IPS-18a (cell line): Measurements from ENCODE around the gene TCF15.

Source experiments
- H3K27ac ChIP-seq: one replicate; pipeline ENCODE4 v1.5.1; 2013; ENCODE audit warnings: low read length
- H3K27me3 ChIP-seq: one replicate; pipeline ENCODE4 v1.6.1; 2013; ENCODE audit warnings: mild to moderate bottlenecking, low read length; ENCODE audit not compliant: control insufficient read depth, insufficient read depth
- H3K36me3 ChIP-seq: one replicate; pipeline ENCODE4 v1.6.1; 2013; ENCODE audit warnings: low read depth, low read length; ENCODE audit not compliant: control insufficient read depth
- H3K4me1 ChIP-seq: one replicate; pipeline ENCODE4 v1.6.1; 2013; ENCODE audit warnings: low read depth, low read length; ENCODE audit not compliant: control insufficient read depth
- H3K4me3 ChIP-seq: one replicate; pipeline ENCODE4 v1.5.1; 2013; ENCODE audit warnings: low read length
- H3K9ac ChIP-seq: one replicate; pipeline ENCODE4 v1.6.1; 2013; ENCODE audit warnings: mild to moderate bottlenecking, low read length, moderate library complexity
- H3K9me3 ChIP-seq: one replicate; pipeline ENCODE4 v1.6.1; 2013; ENCODE audit warnings: low read depth, low read length; ENCODE audit not compliant: control insufficient read depth

Gene TCF15

DNA sequence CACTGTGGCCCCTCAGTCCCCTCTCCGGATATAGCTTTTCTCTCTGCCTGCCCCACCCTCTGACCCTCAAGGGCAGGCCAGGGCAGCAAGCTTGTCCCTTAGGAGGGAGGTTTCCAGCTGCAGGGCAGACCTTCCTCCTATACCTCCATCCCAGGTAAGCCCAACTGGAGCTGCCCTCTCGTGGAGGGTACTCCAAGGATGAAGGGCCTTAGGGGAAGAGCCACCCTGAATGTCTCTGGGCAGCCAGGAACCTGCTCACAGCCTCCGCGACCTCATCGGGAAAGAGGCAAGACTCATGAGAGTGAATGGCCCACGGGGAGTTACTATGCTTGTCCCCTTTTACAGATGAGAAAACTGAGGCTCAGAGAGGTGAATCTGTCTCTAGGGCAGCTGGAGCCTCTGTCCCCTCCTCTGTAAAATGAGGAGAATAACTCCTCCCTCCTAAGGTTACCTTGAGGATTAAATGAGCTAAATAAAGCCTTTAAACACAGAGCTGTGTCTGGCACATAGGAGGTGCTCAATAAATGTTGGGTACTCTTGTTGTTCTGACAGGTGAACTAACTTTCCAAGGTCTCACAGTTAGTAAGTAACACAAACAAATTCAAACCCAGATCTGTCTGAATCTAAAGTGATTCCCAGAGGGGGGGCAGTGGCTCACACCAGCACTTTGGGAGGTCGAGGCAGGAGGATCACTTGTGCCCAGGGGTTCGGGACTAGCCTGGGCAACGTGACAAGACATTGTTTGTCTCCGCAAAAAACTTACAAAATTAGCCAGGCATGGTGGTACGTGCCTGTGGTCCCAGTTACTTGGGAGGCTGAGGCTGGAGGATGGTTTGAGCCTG is 30.8 kb upstream of the TCF15 start:
- Histone ChIP-seq H3K9me3 (no peaks in the 10 kb centered on the region), H3K27ac (no peak overlapping the region), H3K9ac (no peak overlapping the region), H3K4me1 (peaks cover 4% of the 10 kb centered on the region), H3K36me3 (no peaks in the 10 kb centered on the region), H3K27me3 (no peaks in the 10 kb centered on the region), H3K4me3 (no peak overlapping the region)

DNA sequence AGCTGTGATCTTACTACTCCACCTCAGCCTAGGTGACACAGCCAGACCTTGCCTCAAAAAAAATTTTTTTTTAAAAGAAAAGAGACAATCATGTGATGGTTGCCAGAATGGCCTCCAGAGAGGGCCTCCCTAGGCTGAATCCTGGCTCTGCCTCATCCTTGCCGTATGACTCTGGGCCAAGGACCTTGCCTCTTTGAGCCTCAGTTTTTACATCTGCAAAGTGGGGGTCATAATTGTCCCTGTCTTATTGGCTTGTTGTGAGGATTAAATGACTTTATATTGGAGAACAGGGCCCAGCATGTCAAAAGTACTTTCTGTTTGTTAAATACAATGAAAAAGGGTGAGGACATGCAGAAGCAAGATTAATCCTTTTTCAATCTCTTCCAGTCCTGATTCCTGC is 28.5 kb upstream of the TCF15 start:
- no peak overlapping the region for H3K9ac ChIP-seq

DNA sequence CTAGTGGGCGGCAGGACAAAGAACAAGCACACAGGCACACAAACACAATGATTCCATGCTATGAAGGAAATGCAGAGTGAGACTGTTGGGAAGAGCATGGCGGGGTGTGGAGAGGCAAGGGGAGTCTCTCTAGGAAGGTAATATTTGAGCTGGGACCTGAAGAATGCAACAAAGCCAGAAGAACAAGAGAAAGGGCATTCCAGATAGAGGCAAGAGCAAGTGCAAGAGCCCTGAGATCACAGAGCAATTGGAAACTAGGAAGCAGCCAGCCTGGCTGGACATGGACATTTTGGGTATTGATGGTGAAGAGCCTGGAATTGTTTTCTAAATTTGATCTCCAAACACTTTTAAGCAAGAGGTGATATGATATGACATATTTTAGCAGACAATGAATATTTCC is 27.4 kb upstream of the TCF15 start:
- Histone ChIP-seq H3K36me3 (no peaks in the 10 kb centered on the region), H3K9me3 (no peaks in the 10 kb centered on the region), H3K9ac (no peak overlapping the region), H3K4me1 (no peaks in the 10 kb centered on the region), H3K27ac (no peak overlapping the region), H3K4me3 (no peak overlapping the region), H3K27me3 (no peaks in the 10 kb centered on the region)

More for the DNA sequence above, 28.5 kb upstream of the TCF15 start:
- Histone ChIP-seq H3K36me3 (no peaks in the 10 kb centered on the region), H3K4me1 (no peaks in the 10 kb centered on the region), H3K9me3 (no peaks in the 10 kb centered on the region), H3K27ac (no peak overlapping the region), H3K4me3 (no peak overlapping the region), H3K27me3 (no peaks in the 10 kb centered on the region)

DNA sequence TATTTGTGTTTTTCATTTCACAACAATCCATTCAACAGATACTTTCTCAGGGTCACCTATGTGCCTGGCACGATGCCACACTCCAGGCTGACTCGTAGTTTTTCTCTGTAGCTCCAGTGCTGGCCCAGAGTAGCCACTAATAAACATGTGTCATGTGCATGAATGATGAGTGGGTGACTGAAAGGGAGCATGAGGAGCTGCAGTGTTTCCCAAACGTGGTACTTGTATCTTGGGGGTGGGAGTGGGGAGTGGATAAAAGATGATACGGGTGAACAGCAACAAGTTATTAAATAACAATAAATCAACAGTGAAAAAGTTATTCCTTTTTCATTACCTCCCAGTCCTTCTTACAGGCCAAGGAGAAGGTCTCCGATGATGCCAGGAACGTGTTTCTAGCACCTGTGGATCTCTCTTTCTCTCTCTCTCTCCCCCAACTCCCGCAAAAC is 25.8 kb upstream of the TCF15 start:
- no peak overlapping the region for H3K4me3 ChIP-seq
- no peaks in the 10 kb centered on the region for H3K9me3 ChIP-seq

DNA sequence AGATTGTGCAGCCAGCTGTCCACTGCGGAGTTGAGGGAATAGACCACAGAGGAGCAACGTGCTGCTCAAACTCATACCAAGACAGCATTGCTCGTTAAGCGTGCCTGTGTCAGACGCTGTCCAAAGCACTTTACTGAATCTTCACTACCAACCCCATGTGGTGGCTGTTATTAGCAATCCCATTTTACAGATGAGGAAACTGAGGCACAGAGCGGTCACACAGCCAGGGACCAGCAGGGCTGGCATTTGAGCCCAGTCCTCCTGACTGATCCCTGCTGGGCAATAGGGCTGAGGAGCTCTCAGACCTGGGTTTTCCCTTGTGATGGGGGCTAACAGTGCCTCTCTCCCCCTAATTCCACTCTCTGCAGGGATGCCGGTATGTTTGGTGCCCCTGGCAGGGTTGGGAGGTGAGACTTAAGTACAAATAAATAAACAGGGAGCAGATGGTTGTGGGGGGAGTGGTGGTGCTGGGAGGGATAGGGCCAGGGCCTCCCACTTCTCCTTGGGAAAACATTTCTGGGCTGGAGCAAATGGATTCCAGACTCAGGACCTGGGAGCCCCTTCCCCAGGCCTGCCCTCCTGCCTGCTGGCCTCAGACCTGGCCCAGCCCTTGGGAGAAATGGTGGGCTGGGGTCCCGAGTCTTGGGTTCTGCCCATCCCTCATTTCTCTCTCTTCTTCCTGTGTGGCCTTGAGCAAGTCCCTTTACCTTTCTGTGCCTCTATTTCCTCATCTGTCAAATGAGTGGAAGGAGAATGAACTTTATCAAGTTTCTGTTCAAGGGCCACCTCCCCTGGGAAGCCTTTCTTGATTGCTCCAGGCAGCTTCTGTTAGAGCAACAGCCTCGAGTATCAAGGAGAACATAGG is 25.2 kb upstream of the TCF15 start:
- no peak overlapping the region for H3K27ac ChIP-seq
- no peaks in the 10 kb centered on the region for H3K9me3 ChIP-seq
- no peaks in the 10 kb centered on the region for H3K27me3 ChIP-seq
- no peak overlapping the region for H3K4me3 ChIP-seq
- no peak overlapping the region for H3K9ac ChIP-seq
- H3K36me3 ChIP-seq: no peaks in the 10 kb centered on the region
- no peaks in the 10 kb centered on the region for H3K4me1 ChIP-seq

More for the DNA sequence above, 25.8 kb upstream of the TCF15 start:
- Histone ChIP-seq H3K4me1 (no peaks in the 10 kb centered on the region), H3K36me3 (no peaks in the 10 kb centered on the region), H3K27me3 (no peaks in the 10 kb centered on the region), H3K9ac (no peak overlapping the region), H3K27ac (no peak overlapping the region)

DNA sequence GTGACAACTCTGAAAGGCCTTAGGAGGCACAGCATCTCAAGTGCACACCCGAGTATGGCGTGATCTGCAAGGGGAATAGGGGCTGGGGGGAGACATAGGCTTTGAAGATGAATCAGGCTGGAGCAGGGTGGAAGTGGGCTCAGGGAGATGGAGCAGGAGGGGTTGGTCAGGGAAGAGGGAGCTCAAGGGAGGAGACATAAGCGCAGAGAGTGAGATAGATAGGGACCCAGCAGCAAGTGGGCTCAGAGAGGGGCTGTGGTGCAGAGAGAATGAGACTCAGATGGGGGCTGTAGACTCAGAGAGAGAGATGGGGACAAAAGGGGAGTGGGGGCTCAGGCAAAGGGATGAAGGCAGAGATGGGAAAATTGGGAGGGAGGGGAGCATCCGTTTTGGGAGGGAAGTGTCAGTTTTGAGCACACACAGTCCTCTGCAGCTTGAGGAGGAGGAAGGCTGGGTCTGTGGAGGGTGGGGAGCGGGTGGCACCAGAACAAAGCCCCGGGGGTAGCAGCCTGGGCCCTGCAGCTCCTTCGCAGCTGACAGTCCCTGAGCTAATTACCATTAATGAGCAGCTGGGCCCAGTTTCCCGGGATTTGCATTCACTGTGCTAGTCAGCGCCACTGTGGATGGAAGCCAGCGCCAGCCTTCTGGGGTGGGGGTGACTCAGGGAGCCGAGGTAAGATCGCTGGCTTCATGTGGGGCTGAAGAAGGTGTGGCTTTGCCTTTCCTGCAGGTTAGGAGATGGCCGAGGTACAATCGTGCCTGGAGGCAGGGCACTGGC is 24.2 kb upstream of the TCF15 start:
- H3K4me3 ChIP-seq: no peak overlapping the region
- no peak overlapping the region for H3K27ac ChIP-seq

DNA sequence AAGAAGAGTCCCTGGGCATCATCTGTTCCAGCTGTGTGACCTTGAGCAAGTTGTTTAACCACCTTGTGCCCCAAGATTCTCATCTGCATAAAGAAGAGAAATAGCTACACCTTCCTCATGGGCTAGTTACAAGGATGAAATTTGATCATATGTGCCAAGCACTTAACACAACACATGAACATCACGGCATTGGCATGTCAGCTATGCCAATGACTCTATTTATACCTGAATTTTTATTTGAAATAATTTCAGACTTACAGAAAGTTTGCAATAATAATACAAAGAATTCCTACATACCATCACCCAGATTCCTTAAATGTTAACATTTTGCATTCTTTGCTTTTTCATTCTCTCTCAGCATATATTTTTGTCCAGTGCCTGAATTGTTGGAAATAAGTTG is 21.0 kb upstream of the TCF15 start:
- Histone ChIP-seq H3K27me3 (no peaks in the 10 kb centered on the region), H3K27ac (no peak overlapping the region), H3K9ac (no peak overlapping the region), H3K4me3 (no peak overlapping the region), H3K9me3 (no peaks in the 10 kb centered on the region), H3K36me3 (no peaks in the 10 kb centered on the region), H3K4me1 (no peaks in the 10 kb centered on the region)

More for the DNA sequence above, 24.2 kb upstream of the TCF15 start:
- Histone ChIP-seq H3K27me3 (no peaks in the 10 kb centered on the region), H3K4me1 (no peaks in the 10 kb centered on the region), H3K9me3 (no peaks in the 10 kb centered on the region), H3K9ac (no peak overlapping the region), H3K36me3 (no peaks in the 10 kb centered on the region)

DNA sequence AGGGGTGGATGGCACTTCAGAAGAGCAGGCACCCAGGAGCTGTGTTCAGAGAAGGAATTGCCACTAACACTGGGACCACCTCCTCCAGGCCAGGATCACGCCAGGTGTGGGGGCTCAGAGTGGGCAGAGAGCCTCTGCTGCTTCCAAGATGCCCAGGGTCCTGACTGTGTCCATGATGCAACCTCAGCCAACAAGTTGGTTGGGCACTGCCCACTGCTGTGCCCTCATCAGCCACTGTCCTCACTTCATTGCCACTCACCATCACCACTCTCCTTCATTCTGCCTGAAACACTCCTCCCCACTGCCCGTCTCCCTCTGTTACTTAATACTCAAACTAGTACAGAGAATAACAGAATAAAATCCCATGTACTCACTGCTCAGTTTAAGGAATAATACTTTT is 16.5 kb upstream of the TCF15 start:
- Histone ChIP-seq H3K36me3 (no peaks in the 10 kb centered on the region), H3K9me3 (no peaks in the 10 kb centered on the region), H3K9ac (no peak overlapping the region), H3K27me3 (no peaks in the 10 kb centered on the region), H3K27ac (no peak overlapping the region), H3K4me3 (no peak overlapping the region), H3K4me1 (no peaks in the 10 kb centered on the region)

DNA sequence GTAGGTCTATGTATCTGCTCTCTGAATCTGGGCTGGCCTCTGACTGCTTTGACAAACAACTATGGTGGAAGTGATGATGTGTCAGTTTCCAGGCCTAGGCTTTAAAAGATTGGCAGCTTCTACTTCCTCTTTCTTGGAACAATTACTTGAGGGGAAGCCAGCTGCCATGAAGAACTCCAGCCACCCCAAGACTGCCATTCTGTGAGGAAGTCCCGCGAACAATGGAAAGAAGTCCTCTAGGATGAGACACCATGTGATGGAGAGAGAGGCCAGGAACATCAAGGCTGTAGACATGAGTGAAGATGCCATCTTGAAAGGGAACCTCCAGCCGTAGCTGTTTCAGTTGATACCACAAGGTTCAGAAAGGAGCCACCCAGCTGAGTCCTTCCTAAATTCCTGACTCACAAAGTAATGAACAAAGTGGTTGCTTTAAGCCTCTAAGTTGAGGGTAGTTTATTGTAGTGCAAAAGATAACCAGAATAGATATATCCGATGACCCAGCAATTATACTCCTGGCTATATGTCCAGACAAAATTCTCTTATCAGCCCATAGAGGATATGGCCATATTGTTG is 15.3 kb upstream of the TCF15 start:
- Histone ChIP-seq H3K27ac (no peak overlapping the region), H3K9ac (no peak overlapping the region), H3K36me3 (no peaks in the 10 kb centered on the region), H3K27me3 (no peaks in the 10 kb centered on the region), H3K9me3 (no peaks in the 10 kb centered on the region), H3K4me1 (peaks cover 3% of the 10 kb centered on the region), H3K4me3 (no peak overlapping the region)

DNA sequence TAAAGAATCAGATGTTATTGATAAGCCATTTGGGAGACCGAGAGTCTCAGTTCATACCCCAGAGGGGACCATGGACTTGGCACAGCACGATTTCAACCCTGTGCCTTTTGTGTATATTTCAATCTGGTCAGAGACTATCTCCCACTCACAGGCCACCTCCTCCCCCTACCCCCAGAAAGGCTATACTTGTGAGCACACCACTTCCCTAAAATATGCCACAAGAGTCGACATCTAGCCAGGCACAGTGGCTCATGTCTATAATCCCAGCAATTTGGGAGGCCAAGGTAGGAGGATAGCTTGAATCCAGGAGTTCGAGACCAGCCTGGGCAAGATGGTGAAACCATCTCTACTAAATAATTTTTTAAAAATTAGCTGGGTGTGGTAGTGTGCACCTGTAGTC is 13.6 kb upstream of the TCF15 start:
- Histone ChIP-seq H3K9ac (no peak overlapping the region), H3K27me3 (no peaks in the 10 kb centered on the region), H3K4me3 (no peak overlapping the region), H3K36me3 (no peaks in the 10 kb centered on the region), H3K9me3 (no peaks in the 10 kb centered on the region), H3K27ac (no peak overlapping the region), H3K4me1 (peaks cover 3% of the 10 kb centered on the region)

DNA sequence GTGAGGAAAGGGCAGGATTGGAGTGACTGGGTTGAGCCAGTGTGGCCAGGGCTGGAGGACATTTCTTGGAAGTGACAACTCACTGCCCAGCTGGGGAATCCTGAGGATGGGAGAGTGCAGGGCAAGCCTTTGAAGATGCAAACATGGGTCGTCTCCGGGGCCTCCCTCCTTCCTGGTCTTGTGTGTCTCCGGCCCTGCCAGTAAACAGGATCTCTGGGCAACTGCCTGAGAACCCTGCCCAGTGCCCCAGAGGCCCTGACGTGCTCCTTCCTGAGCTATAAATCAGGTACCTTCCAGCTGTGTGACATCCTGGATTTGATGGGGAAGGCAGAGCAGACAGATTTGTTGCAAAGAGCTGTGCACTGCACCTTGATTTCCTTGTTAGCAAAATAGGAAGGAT is 12.9 kb upstream of the TCF15 start:
- Histone ChIP-seq H3K9me3 (no peaks in the 10 kb centered on the region), H3K27me3 (no peaks in the 10 kb centered on the region), H3K27ac (no peak overlapping the region), H3K4me1 (peaks cover 3% of the 10 kb centered on the region), H3K9ac (no peak overlapping the region), H3K36me3 (no peaks in the 10 kb centered on the region), H3K4me3 (no peak overlapping the region)
